Islet precursor cell (in vitro differentiated cells): ENCODE data around the gene LARGE1.

ENCODE experiments used
- DNase-seq: peaks from one replicate; pipeline ENCODE4 v3.0.0-alpha.2; 2018

LARGE1 gene

GRCh38 chr22:33817512-33818127 is 102.7 kb downstream of the LARGE1 start:
- DNase-seq = no peak

GRCh38 chr22:33812360-33812977 is 107.8 kb downstream of the LARGE1 start:
- DNase-seq = no peak

GRCh38 chr22:33811686-33812085 is 108.6 kb downstream of the LARGE1 start:
- peak; percentile 90 for DNase-seq

GRCh38 chr22:33811208-33811607 is 109.1 kb downstream of the LARGE1 start:
- no peak for DNase-seq

GRCh38 chr22:33807470-33807869 is 112.8 kb downstream of the LARGE1 start:
- DNase-seq = no peak

- DNase-seq = no peak
These were observed 114.1 kb downstream of the LARGE1 start for GRCh38 chr22:33806191-33806590.

- DNase-seq = no peak
These were observed 116.6 kb downstream of the LARGE1 start for GRCh38 chr22:33803371-33804282.

- no peak for DNase-seq
These were observed 121.9 kb downstream of the LARGE1 start for GRCh38 chr22:33798401-33798800.

- DNase-seq = no peak
These were observed 123.8 kb downstream of the LARGE1 start for GRCh38 chr22:33796494-33796893.

GRCh38 chr22:33793475-33793874 is 126.8 kb downstream of the LARGE1 start:
- DNase-seq = no peak

- DNase-seq = no peak
These were observed 127.4 kb downstream of the LARGE1 start for GRCh38 chr22:33792832-33793231.

- no peak for DNase-seq
These were observed 130.5 kb downstream of the LARGE1 start for GRCh38 chr22:33789690-33790253.

- DNase-seq = no peak
These were observed 131.3 kb downstream of the LARGE1 start for GRCh38 chr22:33788927-33789326.

- DNase-seq = no peak
These were observed 132.4 kb downstream of the LARGE1 start for GRCh38 chr22:33787645-33788456.

- DNase-seq = no peak
These were observed 134.1 kb downstream of the LARGE1 start for GRCh38 chr22:33786149-33786548.

- DNase-seq = no peak
These were observed 134.8 kb downstream of the LARGE1 start for GRCh38 chr22:33785283-33785968.

GRCh38 chr22:33781411-33781810 is 138.9 kb downstream of the LARGE1 start:
- peak; percentile 61 for DNase-seq

GRCh38 chr22:33780531-33781136 is 139.6 kb downstream of the LARGE1 start:
- DNase-seq = no peak

GRCh38 chr22:33779243-33779642 is 141.0 kb downstream of the LARGE1 start:
- no peak for DNase-seq

- no peak for DNase-seq
These were observed 143.8 kb downstream of the LARGE1 start for GRCh38 chr22:33776491-33776890.

- DNase-seq = no peak
These were observed 145.5 kb downstream of the LARGE1 start for GRCh38 chr22:33774781-33775180.

GRCh38 chr22:33772745-33773144 is 147.5 kb downstream of the LARGE1 start:
- DNase-seq = peak; percentile 30
